ENCODE data around the gene EIF4A3.

The EIF4A3 gene

DNA sequence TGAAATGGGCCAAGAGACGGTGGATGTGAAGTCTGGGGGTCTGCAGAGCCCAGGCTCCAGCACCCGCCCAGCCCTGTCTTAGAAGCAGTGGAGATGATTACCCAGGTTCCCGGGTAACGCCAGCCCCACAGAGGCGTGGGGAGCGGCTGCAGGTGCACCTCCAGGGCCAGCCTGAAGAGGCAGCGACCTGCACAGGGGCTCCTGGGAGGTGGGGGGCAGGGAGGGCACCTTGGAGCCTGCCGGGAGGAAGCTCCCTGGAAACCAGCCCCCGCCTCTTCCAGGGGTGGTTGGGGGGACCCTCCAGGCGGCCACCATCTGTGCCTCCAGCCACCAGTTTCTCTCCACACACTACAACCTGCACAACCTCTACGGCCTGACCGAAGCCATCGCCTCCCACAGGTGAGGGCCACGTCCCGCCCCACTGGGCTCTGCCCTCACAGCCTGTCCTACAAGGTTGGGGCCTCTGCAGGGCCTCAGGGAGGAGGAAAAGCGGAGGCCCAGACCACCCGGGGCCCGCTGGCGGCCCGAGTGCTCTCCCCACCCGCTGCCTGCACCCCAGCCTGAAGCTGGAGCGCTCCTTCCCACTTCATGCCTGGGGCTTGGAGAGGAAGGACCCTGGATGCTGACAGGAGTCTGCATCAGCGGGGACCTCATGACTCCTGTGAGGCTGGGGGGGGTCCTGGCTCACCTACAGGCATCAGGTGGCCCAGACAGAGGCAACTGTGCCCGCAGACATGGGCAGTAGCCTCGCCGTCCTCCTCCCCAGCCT is 35.0 kb downstream of the EIF4A3 start:
- no peak for DNase-seq (ENCODE audit: low spot score)

DNA sequence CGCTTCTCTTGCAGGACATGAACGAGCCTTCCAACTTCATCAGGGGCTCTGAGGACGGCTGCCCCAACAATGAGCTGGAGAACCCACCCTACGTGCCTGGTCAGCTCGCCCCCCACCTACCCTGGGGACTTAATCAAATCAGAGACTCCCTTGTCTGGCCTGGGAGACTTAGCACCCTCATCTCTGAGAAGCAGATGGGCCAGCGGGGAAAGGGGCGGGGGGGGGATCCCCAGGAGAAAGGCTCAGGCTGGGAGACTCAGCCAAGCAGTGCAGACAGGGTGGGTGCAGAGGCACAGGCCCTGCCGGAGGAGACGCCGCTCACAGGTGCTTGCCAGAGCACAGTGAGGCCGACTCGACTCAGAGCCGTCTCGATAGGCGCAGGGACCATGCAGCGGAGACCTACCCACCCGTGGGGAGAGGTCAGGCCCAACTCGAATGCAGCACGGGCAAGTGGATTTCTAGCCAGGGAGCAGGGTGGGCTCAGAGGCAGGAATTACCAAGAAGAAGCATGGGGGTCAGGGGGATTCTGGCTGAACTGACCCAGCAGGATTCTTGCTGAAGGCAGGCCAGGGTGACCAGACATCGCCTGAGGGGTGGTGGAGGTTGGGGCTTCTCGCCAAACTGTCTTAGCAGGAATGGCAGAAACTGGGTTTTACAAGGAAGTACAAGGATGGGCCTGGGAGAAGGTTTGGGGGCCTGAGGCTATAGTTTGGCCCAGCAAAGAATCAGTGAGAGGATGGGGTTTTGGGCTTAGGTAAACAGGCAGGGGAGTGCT is 35.8 kb downstream of the EIF4A3 start:
- DNase-seq (ENCODE audit: low spot score), result no peak

DNA sequence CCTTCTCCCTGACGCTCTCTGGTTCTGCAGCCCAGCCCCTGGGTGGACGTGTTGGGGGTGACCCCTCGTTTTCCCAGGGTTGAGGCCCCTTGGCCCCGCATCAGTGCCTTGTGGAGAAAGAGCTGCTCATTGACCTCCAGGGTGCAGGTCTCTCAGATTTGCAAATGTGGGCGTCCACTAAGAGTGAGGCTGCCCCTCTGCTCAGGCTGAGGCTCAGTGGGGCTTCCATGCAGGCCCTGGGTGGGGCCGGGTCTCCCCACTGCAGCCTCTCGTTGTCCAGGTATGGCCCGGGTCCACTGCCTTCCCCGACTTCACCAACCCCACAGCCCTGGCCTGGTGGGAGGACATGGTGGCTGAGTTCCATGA is 36.5 kb downstream of the EIF4A3 start:
- no peak for DNase-seq (ENCODE audit: low spot score)

DNA sequence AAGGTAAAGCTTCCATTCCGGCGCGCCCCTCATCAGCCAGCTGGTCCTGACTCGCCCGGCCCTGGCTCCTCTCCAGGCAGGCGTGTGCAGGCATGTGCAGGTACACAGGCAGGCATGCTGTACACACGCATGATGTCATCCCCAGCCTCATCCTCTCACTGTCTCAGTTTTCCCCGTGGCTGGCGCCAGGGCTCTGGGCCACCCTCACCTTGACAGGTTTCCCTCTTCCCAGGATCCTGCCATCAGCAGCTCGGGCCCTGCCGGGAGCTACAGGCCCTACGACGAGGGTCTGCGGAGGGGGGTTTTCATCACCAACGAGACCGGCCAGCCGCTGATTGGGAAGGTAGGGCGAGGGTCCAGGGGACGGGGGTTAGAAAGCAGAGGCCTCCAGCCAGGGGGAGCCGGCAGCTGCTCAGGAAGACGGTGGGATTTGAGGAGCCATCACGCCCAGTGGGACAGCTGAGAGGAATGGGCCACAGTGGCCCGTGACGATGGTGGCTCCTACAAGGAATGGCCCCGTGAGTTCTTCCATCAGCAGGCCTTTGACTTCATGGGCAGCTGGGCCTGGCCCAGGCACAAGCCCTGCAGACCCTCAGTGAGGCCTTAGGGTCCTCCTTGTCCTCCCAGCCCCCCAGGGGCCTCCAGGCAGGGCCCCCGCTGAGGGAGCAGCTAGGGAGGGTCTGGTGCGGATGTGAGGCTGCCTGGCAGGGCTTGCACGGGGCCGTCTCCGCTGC is 37.0 kb downstream of the EIF4A3 start:
- no peak for DNase-seq (ENCODE audit: low spot score)

DNA sequence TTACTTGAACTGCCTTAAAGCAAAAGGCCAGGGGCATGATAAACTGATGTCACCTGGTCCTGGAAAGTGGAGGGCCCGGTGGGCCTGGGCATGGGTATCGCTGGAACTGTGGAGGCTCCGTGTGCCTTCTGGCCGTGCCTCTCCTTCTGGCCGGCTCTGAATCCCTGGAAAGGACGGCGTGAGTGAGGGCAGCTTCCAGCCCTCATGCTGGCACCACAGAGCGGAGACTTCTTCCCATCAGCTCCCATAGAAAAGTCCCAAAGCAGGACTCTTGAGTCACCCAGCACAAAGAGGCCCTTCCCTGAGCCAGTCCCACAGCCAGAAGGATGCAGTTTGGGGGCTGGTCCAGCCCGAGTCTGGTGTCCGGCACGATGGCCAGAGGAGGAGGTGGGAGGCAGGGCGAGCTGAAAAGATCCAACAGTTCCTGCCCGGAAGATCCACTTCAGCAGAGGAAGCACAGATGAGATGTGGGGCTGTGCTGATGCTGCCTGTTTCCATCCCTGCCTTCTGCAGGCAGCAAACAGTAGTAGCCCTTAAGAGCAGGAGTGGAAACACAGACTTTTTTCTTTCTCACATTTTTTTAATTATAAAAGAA is 37.8 kb downstream of the EIF4A3 start:
- no peak for DNase-seq (ENCODE audit: low spot score)

DNA sequence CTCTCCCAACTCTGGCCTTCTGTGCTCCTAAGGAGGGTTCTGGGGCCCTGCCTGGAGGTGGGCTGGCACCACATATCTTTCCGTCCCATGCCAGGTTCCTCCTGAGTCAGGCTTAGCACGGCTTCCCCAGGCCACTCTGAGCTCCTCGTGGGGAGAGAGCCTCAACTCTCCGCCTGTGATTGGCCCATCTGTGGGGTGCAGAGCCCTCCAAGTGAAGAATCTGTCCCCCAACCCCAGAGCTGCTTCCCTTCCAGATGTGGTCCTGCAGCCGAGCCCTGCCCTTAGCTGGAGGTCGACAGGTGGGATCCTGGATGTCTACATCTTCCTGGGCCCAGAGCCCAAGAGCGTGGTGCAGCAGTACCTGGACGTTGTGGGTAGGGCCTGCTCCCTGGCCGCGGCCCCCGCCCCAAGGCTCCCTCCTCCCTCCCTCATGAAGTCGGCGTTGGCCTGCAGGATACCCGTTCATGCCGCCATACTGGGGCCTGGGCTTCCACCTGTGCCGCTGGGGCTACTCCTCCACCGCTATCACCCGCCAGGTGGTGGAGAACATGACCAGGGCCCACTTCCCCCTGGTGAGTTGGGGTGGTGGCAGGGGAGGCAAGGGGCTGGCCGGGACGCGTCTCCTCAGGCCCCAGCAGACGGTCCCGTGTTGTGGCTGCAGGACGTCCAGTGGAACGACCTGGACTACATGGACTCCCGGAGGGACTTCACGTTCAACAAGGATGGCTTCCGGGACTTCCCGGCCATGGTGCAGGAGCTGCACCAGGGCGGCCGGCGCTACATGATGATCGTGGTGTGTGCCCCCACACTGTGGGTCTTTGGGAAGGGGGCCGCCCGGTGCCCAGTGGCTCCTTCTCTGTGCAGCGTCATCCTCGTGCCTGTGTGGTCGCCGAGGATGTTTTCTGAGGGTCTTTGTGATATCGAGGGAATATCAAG is 38.6 kb downstream of the EIF4A3 start:
- no peak for DNase-seq (ENCODE audit: low spot score)

DNA sequence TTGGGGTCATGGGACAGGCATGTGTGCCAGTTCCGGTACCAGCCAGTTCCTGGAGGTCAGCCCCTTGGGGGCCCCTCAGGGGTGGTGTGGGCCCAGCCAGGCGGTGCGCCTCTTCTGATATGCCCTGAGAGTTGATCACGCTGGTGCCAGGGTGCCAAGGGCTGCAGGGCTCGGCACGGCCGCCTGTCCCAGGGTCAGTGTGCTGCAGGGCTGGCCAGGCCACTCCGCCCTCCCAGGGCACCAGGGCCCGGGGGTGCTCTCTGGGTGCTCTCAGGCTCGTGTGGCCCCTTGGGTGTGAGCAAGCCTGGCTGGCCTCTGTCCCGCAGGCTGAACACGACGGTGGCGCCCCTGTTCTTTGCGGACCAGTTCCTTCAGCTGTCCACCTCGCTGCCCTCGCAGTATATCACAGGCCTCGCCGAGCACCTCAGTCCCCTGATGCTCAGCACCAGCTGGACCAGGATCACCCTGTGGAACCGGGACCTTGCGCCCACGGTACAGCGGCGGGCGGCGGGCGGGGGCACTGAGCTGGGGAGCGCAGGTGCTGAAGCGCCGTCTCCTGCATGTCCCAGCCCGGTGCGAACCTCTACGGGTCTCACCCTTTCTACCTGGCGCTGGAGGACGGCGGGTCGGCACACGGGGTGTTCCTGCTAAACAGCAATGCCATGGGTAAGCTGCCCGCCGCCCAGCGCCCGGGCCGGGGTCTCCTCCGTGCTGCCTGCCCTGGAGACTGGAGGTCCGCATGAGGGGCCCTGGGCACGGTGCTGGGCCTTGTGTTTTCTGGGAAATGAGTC is 39.5 kb downstream of the EIF4A3 start:
- DNase-seq (ENCODE audit: low spot score), result no peak

DNA sequence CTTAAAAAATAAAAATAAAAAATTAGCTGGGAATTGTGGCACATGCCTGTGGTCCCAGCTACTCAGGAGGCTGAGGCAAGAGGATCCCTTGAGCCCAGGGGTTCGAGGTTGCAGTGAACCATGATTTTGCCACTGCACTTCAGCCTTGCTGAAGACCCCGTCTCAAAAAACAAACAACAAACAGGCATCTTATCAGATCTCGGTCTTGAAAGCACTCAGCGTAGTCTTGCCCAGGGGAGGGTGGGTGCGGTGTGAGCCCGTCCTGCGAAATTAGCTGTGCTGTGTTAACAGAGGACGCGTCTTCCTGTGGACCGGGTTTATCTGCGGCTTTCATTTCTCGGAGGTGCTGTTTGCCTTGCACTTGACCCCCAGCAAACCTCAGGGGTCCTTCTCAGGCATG is 40.2 kb downstream of the EIF4A3 start:
- DNase-seq (ENCODE audit: low spot score), result no peak

DNA sequence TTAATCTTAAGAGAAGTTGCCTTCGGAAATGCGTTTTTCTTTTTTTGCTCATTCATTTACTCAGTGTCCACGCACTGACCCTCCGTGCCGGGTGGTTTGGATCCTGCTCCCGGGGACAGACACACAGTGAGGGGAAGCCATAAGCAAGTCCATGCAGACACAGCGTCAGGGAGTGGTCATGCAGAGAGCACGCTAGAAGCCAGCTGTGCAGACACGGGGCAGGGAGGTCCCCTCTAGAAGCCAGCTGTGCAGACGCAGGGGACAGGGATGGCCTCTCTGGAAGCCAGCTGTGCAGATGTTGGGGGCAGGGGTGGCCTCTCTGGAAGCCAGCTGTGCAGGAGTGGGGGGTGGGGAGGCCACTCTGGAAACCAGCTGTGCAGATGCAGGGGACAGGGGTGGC is 40.8 kb downstream of the EIF4A3 start:
- DNase-seq (ENCODE audit: low spot score), result no peak

DNA sequence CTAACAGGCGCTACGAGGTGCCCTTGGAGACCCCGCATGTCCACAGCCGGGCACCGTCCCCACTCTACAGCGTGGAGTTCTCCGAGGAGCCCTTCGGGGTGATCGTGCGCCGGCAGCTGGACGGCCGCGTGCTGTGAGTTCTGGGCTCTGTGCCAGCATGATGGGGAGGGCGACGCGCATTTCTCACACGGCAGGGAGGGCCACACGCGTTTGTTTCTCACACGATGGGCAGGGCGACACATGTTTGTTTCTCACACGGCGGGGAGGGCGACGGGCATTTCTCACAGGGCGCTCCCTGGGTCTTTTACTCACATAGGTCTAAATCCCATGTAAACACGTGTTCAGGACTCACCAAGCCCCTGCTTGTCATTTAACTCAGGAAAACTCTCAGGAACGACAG is 41.2 kb downstream of the EIF4A3 start:
- no peak for DNase-seq (ENCODE audit: low spot score)

DNA sequence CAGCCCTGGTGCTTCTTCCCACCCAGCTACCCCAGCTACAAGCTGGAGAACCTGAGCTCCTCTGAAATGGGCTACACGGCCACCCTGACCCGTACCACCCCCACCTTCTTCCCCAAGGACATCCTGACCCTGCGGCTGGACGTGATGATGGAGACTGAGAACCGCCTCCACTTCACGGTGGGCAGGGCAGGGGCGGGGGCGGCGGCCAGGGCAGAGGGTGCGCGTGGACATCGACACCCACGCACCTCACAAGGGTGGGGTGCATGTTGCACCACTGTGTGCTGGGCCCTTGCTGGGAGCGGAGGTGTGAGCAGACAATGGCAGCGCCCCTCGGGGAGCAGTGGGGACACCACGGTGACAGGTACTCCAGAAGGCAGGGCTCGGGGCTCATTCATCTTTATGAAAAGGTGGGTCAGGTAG is 42.0 kb downstream of the EIF4A3 start:
- DNase-seq (ENCODE audit: low spot score), result no peak

DNA sequence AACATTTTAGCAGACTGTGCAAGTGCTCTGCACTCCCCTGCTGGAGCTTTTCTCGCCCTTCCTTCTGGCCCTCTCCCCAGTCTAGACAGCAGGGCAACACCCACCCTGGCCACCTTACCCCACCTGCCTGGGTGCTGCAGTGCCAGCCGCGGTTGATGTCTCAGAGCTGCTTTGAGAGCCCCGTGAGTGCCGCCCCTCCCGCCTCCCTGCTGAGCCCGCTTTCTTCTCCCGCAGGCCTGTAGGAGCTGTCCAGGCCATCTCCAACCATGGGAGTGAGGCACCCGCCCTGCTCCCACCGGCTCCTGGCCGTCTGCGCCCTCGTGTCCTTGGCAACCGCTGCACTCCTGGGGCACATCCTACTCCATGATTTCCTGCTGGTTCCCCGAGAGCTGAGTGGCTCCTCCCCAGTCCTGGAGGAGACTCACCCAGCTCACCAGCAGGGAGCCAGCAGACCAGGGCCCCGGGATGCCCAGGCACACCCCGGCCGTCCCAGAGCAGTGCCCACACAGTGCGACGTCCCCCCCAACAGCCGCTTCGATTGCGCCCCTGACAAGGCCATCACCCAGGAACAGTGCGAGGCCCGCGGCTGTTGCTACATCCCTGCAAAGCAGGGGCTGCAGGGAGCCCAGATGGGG is 42.5 kb downstream of the EIF4A3 start:
- no peak for DNase-seq (ENCODE audit: low spot score)

DNA sequence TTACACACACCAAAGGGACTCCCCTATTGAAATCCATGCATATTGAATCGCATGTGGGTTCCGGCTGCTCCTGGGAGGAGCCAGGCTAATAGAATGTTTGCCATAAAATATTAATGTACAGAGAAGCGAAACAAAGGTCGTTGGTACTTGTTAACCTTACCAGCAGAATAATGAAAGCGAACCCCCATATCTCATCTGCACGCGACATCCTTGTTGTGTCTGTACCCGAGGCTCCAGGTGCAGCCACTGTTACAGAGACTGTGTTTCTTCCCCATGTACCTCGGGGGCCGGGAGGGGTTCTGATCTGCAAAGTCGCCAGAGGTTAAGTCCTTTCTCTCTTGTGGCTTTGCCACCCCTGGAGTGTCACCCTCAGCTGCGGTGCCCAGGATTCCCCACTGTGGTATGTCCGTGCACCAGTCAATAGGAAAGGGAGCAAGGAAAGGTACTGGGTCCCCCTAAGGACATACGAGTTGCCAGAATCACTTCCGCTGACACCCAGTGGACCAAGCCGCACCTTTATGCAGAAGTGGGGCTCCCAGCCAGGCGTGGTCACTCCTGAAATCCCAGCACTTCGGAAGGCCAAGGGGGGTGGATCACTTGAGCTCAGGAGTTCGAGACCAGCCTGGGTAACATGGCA is 43.4 kb downstream of the EIF4A3 start:
- no peak for DNase-seq (ENCODE audit: low spot score)

DNA sequence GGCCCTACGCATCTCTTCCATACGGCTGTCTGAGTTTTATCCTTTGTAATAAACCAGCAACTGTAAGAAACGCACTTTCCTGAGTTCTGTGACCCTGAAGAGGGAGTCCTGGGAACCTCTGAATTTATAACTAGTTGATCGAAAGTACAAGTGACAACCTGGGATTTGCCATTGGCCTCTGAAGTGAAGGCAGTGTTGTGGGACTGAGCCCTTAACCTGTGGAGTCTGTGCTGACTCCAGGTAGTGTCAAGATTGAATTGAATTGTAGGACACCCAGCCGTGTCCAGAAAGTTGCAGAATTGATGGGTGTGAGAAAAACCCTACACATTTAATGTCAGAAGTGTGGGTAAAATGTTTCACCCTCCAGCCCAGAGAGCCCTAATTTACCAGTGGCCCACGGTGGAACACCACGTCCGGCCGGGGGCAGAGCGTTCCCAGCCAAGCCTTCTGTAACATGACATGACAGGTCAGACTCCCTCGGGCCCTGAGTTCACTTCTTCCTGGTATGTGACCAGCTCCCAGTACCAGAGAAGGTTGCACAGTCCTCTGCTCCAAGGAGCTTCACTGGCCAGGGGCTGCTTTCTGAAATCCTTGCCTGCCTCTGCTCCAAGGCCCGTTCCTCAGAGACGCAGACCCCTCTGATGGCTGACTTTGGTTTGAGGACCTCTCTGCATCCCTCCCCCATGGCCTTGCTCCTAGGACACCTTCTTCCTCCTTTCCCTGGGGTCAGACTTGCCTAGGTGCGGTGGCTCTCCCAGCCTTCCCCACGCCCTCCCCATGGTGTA is 44.1 kb downstream of the EIF4A3 start:
- DNase-seq (ENCODE audit: low spot score), result no peak

DNA sequence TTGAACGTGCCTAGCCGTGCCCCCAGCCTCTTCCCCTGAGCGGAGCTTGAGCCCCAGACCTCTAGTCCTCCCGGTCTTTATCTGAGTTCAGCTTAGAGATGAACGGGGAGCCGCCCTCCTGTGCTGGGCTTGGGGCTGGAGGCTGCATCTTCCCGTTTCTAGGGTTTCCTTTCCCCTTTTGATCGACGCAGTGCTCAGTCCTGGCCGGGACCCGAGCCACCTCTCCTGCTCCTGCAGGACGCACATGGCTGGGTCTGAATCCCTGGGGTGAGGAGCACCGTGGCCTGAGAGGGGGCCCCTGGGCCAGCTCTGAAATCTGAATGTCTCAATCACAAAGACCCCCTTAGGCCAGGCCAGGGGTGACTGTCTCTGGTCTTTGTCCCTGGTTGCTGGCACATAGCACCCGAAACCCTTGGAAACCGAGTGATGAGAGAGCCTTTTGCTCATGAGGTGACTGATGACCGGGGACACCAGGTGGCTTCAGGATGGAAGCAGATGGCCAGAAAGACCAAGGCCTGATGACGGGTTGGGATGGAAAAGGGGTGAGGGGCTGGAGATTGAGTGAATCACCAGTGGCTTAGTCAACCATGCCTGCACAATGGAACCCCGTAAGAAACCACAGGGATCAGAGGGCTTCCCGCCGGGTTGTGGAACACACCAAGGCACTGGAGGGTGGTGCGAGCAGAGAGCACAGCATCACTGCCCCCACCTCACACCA is 44.8 kb downstream of the EIF4A3 start:
- DNase-seq (ENCODE audit: low spot score), result no peak

DNA sequence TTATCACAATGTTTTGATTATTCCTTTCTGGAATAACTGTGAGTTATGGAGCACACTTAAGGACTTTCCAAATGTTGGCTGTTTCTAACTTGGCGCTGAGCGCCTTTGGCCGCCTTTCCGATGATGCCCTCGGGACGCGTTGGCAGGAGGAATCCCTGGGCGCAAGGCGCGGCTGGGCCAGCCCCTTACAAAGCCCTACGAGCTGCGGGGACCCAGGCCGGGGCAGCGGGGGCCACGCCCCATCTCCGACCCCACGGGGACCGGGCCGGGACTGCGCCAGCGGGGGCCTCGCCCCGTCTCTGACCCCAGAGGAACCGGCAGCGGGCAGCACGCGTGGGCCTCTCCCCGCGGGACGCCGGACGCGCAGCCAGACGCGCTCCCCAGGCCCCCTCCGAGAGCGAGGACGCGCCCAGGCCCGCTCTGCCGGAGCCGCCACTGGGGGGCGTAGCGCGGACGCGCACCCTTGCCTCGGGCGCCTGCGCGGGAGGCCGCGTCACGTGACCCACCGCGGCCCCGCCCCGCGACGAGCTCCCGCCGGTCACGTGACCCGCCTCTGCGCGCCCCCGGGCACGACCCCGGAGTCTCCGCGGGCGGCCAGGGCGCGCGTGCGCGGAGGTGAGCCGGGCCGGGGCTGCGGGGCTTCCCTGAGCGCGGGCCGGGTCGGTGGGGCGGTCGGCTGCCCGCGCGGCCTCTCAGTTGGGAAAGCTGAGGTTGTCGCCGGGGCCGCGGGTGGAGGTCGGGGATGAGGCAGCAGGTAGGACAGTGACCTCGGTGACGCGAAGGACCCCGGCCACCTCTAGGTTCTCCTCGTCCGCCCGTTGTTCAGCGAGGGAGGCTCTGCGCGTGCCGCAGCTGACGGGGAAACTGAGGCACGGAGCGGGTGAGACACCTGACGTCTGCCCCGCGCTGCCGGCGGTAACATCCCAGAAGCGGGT is 45.6 kb downstream of the EIF4A3 start, which contains the start of gene GAA:
GAA (plus strand) TSS at position 571 of the 935 bp plus-strand sequence. CDS start 3,006 bp downstream, outside the sequence.
- peak; percentile 85 for DNase-seq (ENCODE audit: low spot score)

DNA sequence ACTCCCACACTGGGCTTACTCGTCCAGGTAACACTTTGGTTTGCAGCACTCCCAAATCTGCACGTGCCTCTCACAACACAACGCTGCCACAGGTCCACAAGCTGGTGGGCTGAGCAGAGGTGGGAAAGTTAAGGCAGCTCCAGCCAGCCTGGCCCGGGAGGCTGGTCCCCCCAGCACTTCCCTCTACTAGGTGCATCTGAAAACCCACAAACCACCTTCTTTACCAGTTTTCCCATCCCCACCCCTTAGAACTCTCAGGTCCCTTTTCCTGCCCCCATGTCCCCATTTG is 46.9 kb downstream of the EIF4A3 start:
- no peak for DNase-seq (ENCODE audit: low spot score)

All from CD4-positive, alpha-beta T cell treated with Interleukin-6 at 100 ng/mL for 8 hours (primary cell).